A673 (cell line): Measurements from ENCODE around the gene ISCU. TPM values are rescaled to one million over a fixed set of nuclear protein-coding genes. Genes with fewer than 3 reads are reported as not detected.

Experiments
- BruUV-seq: library from RNA; stranded (reverse); fragments of 400-500 nt; replicated peaks from 2 replicates; lab custom pipeline; 2021; lab: Mats Ljungman, UMichigan
- CTCF ChIA-PET: fragments of 300-600 bp; sonication (Branson Sonifier 250); formaldehyde crosslinking; loops from one replicate; lab custom pipeline; 2022; ENCODE audit warnings: antibody characterized with exemption; lab: Charles Lee
- POLR2A ChIA-PET: fragments of 300-600 bp; sonication (Branson Sonifier 250); formaldehyde crosslinking; loops from one replicate; lab custom pipeline; 2022; ENCODE audit warnings: antibody characterized with exemption; ENCODE audit not compliant: low non-redundant PET; lab: Charles Lee
- DNase-seq: peaks from one replicate; pipeline ENCODE4 v3.0.0-alpha.2; 2015; ENCODE audit warnings: low spot score
- H3K27ac ChIP-seq: fragments of 200-600 bp; sonication (generic); 2 replicates; pipeline ENCODE4 v1.5.1; 2016; ENCODE audit warnings: mixed run types, low read depth, mild to moderate bottlenecking, mixed read lengths, antibody characterized with exemption, low read length; ENCODE audit not compliant: poor library complexity, severe bottlenecking
- H3K27me3 ChIP-seq: fragments of 200-600 bp; sonication (generic); replicated peaks from 2 replicates; pipeline ENCODE4 v1.6.1; 2017; ENCODE audit warnings: mixed run types, low read depth, mild to moderate bottlenecking, mixed read lengths, antibody characterized with exemption, low read length; ENCODE audit not compliant: insufficient read depth, poor library complexity
- H3K36me3 ChIP-seq: fragments of 200-600 bp; sonication (generic); 2 replicates; pipeline ENCODE4 v1.6.1; 2016; ENCODE audit warnings: mixed run types, mild to moderate bottlenecking, mixed read lengths, antibody characterized with exemption, low read length; ENCODE audit not compliant: insufficient read depth, poor library complexity, severe bottlenecking
- H3K4me1 ChIP-seq: fragments of 200-600 bp; sonication (generic); 2 replicates; pipeline ENCODE4 v1.6.1; 2017; ENCODE audit warnings: mixed run types, mild to moderate bottlenecking, mixed read lengths, antibody characterized with exemption, low read length; ENCODE audit not compliant: insufficient read depth, poor library complexity, severe bottlenecking
- H3K4me3 ChIP-seq: fragments of 200-600 bp; sonication (generic); 2 replicates; pipeline ENCODE4 v1.5.1; 2016; ENCODE audit warnings: low read depth, mixed run types, mild to moderate bottlenecking, mixed read lengths, low read length; ENCODE audit not compliant: poor library complexity, severe bottlenecking
- H3K9me3 ChIP-seq: fragments of 200-600 bp; sonication (generic); 2 replicates; pipeline ENCODE4 v1.6.1; 2016; ENCODE audit warnings: mixed run types, low read depth, mild to moderate bottlenecking, mixed read lengths, antibody characterized with exemption, low read length; ENCODE audit not compliant: poor library complexity, severe bottlenecking
- CTCF ChIP-seq: fragments of 300-800, 200-600 bp; sonication (generic); conservative IDR thresholded peaks from 2 replicates; pipeline ENCODE4 v1.5.1; 2017; ENCODE audit warnings: low read depth, mild to moderate bottlenecking, antibody characterized with exemption, low read length, moderate library complexity, mixed read lengths
- EZH2 ChIP-seq: fragments of 200-600 bp; sonication (generic); IDR thresholded peaks from 2 replicates; pipeline ENCODE4 v1.6.1; 2017; ENCODE audit warnings: borderline replicate concordance, low read depth, mild to moderate bottlenecking, mixed read lengths, antibody characterized with exemption, low read length; ENCODE audit not compliant: poor library complexity, severe bottlenecking
- intact Hi-C: fragments of 100-400 bp; cut with micrococcal nuclease; formaldehyde crosslinking; loops from one replicate; pipeline ENCODE4 v1.10.0; 2022; ENCODE audit not compliant: unreplicated experiment
- total RNA-seq: library from RNA; stranded (reverse); gene quantifications from 2 replicates; pipeline ENCODE4 v1.2.3, GENCODE V29; 2021

The ISCU gene
- total RNA-seq, 1 experiment from 2014 or later: 73.4 TPM

- POLR2A ChIA-PET: no interaction called here
- Histone ChIP-seq H3K4me3 (peak overlapping the region; percentile 79), H3K27me3 (no peaks in the 10 kb centered on the region), H3K27ac (no peak overlapping the region), H3K9me3 (no peaks in the 10 kb centered on the region), H3K4me1 (peaks cover 13% of the 10 kb centered on the region), H3K36me3 (peaks cover 7% of the 10 kb centered on the region)
- TF ChIP-seq EZH2 (no peak), CTCF (no peak)
- CTCF ChIA-PET: no interaction called here
- DNase-seq: no peak
- BruUV-seq: no TSS peak
- intact Hi-C loops: no loop called here
Observed at GRCh38 chr12:108559007-108559655, 3.3 kb upstream of the ISCU start.

- Histone ChIP-seq H3K27ac (peak overlapping the region; percentile 97), H3K9me3 (no peaks in the 10 kb centered on the region), H3K4me1 (peaks cover 13% of the 10 kb centered on the region), H3K4me3 (peak overlapping the region; percentile 79), H3K27me3 (no peaks in the 10 kb centered on the region), H3K36me3 (peaks cover 13% of the 10 kb centered on the region)
- CTCF ChIA-PET: interaction anchor here (0.6 kb wide), 1 partner anchor 114 kb away, joined by 4 read pairs; no protein-coding TSS in a partner anchor
- DNase-seq: no peak
- no TSS peak for BruUV-seq
- POLR2A ChIA-PET: interaction anchor here (0.7 kb wide), 1 partner anchor 86 kb away, joined by 4 read pairs; no protein-coding TSS in a partner anchor
- intact Hi-C loops: loop anchor here (5.0 to 10.0 kb wide), 3 partner anchors 175 to 393 kb away; partner anchors contain the start of gene CORO1C
- TF ChIP-seq EZH2 (no peak), CTCF (no peak)
Observed at GRCh38 chr12:108559748-108560147, 2.6 kb upstream of the ISCU start.

- Histone ChIP-seq H3K36me3 (peaks cover 19% of the 10 kb centered on the region), H3K4me3 (peak overlapping the region; percentile 79), H3K4me1 (peaks cover 13% of the 10 kb centered on the region), H3K9me3 (no peaks in the 10 kb centered on the region), H3K27ac (peak overlapping the region; percentile 97), H3K27me3 (no peaks in the 10 kb centered on the region)
- CTCF ChIA-PET: interaction anchor here (0.6 kb wide), 1 partner anchor 113 kb away, joined by 4 read pairs; no protein-coding TSS in a partner anchor
- no peak for DNase-seq
- POLR2A ChIA-PET: interaction anchor here (0.7 kb wide), 1 partner anchor 86 kb away, joined by 4 read pairs; no protein-coding TSS in a partner anchor
- TF ChIP-seq CTCF: no peak
- BruUV-seq: no TSS peak
- intact Hi-C loops: loop anchor here (5.0 to 10.0 kb wide), 3 partner anchors 174 to 392 kb away; partner anchors contain the start of gene CORO1C
Observed at GRCh38 chr12:108560321-108560721, 2.1 kb upstream of the ISCU start.
